Breast epithelium (tissue), 3 donors: ENCODE results near the gene UNC79.

Experiments
- POLR2A ChIP-seq: fragments of 450-650 bp; IDR thresholded peaks from one replicate; pipeline ENCODE4 v1.6.1; 2016; ENCODE audit warnings: antibody characterized with exemption, mild to moderate bottlenecking, moderate library complexity
- TF ChIP-seq, protein P1 (sequence below), 3 donors: fragments of 450-650 bp; IDR thresholded peaks; one replicate each; pipeline ENCODE4 v1.5.1; 2016 to 2017; ENCODE audit warnings: antibody characterized with exemption in 3 of 3, mild to moderate bottlenecking in 3 of 3, moderate library complexity in 3 of 3

DNA sequence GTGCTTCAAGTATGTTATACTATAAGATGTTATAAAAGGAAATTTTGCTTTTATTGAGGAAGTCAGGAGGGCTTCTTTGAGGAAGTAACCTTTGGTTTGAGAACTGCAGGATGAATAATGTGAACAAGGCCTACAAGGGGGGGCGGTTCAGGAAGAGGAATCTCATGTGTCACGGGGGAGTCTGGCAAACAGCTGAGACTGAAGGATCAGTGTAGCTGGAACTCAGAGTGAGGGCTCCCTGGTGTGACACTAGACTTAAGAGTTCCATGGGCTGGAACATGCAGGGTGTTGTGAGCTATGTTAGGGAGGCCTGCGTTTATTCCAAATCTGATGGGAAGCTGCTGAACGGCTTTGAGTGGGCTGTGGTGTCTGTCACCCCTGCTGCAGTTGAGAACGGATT is 62.3 kb downstream of the UNC79 start:
- TF ChIP-seq, protein P1, sequence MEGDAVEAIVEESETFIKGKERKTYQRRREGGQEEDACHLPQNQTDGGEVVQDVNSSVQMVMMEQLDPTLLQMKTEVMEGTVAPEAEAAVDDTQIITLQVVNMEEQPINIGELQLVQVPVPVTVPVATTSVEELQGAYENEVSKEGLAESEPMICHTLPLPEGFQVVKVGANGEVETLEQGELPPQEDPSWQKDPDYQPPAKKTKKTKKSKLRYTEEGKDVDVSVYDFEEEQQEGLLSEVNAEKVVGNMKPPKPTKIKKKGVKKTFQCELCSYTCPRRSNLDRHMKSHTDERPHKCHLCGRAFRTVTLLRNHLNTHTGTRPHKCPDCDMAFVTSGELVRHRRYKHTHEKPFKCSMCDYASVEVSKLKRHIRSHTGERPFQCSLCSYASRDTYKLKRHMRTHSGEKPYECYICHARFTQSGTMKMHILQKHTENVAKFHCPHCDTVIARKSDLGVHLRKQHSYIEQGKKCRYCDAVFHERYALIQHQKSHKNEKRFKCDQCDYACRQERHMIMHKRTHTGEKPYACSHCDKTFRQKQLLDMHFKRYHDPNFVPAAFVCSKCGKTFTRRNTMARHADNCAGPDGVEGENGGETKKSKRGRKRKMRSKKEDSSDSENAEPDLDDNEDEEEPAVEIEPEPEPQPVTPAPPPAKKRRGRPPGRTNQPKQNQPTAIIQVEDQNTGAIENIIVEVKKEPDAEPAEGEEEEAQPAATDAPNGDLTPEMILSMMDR (IDR thresholded peaks at IDR 0.05), result no peak
- TF ChIP-seq POLR2A, result no peak
